NCI-H82 treated with DMSO at 0.1 percent for 48 hours (cell line): Measurements from ENCODE around the gene YWHAB.

Experiments used
- DNase-seq: peaks from one replicate; lab custom pipeline; 2025; ENCODE audit not compliant: unreplicated experiment; lab: John Stamatoyannopoulos, UW

Gene YWHAB

DNA sequence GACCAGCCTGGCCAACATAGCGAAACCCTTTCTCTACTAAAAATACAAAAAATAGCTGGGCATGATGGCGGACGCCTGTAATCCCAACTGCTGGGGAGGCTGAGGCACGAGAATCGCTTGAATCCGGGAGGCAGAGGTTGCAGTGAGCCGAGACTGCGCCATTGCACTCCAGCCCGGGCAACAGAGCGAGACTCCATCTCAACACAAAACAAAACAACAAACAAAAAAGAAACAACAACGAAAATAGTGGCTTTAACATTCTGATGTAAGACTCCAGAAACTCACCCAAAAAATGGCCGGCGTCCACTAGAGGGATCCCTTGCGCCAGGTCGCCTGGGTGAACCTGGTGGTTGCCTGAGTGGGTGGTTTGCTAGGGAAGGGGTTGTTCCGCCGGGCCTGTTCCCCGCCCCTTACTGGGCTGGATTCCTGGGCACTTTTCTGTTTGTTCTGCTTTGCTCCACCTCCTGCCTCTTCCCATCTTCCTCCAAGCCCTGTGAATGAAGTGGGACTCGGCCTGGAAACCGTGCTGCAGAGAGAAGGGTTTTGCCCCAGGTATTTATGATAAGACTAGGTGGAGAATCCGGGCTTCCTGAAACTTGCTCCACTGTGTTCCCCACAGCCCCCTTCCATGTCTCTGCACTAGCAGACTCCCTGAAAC is 25.9 kb downstream of the YWHAB start:
- DNase-seq, result no peak

DNA sequence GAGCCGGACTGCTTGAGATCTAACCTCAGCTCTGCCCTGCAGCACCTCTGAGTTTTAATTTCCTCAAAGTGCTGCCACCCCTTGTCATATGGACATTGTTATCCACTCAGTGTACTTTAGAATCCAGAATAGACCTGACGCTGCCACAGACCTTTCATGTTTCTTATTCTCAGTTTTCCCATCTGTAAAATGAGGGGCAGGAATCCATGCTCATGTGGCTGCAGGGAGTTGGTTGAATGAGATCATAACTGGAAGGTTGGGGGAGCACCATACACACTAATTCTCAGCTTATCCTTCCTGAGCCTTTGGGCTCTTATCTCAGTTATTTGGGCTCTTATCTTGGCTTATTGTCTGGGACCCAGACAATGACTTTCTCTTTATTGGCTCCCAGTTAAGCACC is 26.7 kb downstream of the YWHAB start:
- no peak for DNase-seq

DNA sequence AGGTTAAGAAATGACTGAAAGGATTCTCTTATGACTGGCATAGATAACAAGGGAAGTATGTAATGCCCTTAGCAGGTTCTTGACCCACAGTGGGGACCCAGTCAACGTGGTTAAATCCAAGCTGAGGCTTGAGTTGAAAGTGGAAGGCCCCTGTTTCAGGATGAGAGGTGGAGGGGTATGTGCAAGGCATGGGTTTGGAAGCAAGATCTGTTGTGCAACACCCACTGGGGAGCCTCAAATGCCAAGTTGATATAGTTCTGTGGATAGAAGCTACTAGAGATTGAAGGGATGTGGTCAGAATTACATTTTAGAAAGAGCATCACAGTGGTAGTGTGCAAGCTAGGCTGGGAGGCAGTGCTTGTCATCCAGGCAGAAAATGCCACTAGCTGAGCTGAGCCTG is 29.4 kb downstream of the YWHAB start:
- DNase-seq, result no peak

DNA sequence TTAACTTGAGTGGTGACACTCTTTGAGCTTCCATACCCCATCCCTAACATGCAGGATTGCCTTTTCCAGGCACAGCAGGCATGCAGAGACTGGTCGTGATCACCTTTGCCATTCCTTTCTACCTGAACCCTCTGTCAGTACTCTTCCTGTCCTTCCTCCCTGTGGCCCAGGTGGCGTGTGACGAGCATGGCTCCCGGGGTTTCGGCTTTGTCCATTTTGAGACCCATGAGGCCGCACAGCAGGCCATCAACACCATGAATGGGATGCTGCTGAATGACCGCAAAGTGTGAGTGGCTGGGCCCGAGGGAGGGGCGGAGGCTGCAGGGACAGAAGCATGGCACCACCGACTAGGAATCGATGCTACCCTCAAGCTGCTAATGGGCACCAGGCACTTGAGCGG is 31.1 kb downstream of the YWHAB start:
- no peak for DNase-seq

DNA sequence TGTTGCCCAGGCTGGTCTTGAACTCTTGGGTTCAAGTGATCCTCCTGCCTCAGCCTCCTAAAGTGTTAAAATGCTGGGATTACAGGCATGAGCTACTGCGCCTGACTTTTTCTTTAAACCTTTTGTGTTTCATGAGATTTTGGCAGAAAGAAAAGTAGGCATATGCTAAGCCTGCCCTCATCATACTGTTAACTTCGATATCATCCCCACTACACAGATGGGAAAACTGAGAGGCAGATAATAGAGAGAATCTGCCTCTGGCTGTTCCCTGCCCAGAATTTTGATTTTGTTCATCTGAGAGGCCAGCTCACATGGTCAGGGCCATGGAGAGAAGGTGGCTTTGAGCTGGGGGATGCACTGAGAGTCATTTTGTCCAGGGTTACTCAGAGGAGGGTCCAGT is 31.9 kb downstream of the YWHAB start:
- no peak for DNase-seq

DNA sequence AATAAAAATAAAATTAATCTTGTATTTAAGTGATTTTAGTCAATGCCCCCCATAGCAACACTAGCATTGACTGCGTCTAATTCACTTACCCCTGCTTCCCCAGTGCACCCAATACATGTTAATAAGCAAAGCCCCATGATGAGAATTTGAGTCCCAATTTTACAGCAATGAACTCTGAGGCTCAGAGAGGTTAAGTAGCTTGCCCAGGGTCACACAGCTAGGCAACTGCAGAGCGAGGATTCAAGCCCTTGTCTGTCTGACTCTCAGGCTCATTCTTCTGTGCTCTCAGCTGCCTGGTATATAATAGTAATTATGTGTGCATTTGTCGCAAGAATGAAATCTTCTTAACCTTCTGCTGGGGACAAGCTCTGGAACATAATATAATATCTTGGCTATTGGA is 32.8 kb downstream of the YWHAB start:
- no peak for DNase-seq

DNA sequence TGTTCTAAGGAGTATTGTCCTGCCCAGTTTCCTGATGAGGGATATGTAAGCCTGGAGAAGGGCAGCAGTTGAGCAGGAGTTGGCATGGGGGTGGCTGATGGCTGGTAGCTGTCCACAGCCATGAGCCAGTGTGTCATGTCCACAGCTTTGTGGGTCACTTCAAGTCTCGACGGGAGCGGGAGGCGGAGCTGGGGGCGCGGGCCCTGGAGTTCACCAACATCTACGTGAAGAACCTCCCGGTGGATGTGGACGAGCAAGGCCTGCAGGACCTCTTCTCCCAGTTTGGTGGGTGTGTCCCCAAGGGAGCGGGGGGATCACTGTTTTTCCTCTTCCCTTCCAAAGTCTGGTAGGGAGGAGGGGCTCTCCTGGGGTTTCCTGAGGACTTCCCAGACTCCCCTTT is 33.3 kb downstream of the YWHAB start:
- DNase-seq, result no peak

DNA sequence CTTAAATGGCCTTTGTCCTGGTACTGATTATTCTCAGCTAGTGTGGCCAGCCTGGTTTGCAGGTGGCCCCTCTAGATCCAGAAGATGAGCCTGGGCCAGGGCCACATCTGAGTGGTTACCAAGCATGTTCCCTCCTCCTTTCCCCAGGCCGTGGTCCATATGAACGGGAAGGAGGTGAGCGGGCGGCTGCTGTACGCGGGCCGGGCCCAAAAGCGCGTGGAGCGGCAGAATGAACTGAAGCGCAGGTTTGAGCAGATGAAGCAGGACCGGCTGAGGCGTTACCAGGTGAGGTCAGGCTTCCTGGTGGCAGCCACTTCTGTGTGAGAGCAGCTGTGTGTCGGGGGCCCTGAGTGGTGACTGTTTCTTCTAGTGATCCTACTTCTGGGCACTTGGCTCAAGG is 35.9 kb downstream of the YWHAB start:
- no peak for DNase-seq

DNA sequence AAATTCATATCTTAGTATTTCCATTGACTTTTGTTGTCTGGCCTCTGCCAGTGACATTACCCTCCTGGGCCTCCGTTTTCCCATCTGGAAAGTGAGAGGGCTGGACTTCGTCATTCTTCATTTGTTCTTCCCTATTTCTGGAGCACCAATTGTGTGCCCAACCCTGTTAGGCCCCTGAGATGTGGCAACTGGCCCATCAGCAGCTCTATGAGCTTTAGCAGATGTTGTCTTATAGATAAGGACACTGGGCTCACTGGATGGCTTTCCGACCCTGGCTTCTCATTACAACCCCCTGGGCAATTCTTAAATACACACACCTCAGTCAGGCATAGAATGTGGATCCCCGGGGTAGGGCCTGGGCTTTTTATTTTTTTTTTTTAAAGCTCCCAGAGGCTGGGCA is 39.0 kb downstream of the YWHAB start:
- DNase-seq, result no peak

DNA sequence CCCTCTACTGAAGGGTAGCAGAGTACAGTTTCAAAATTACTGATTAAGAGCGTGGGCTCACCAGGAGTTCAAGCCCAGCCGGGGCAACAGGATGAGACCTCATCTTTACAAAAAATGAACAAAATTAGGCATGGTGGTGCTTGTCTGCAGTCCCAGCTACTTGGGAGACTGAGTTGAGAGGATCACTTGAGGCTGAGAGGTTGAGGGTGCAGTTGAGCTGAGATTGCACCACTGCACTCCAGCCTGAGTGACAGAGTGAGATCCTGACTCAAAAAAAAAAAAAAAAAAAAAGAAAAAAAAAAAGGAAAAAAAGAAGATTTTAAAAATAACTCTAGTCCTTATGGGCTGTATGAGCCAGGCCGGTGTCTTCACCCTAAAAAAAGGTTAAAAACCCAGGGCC is 43.1 kb downstream of the YWHAB start:
- no peak for DNase-seq

DNA sequence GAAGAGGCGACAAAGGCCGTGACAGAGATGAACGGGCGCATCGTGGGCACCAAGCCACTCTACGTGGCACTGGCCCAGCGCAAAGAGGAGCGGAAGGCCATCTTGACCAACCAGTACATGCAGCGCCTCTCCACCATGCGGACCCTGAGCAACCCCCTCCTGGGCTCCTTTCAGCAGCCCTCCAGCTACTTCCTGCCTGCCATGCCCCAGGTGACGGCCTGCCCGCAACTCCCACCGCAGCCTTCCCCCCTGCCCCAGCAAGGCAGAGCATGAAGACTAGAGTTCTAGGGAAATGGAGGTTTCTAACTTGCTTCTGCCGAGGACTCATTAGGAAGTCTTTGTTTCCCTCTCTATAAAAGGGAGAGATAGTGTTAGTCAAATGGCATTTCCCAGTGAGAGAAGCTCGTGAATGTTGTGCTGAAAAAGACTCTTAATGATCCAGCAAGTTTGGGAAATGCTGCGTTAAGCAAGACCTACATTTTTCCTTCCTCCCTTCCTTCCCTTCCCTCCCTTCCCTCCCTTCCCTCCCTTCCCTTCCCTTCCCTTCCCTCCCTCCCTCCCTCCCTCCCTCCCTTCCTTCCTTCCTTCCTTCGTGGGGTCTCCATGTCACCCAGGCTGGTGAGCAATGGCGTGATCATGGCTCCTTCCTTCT is 45.1 kb downstream of the YWHAB start:
- DNase-seq, result no peak

DNA sequence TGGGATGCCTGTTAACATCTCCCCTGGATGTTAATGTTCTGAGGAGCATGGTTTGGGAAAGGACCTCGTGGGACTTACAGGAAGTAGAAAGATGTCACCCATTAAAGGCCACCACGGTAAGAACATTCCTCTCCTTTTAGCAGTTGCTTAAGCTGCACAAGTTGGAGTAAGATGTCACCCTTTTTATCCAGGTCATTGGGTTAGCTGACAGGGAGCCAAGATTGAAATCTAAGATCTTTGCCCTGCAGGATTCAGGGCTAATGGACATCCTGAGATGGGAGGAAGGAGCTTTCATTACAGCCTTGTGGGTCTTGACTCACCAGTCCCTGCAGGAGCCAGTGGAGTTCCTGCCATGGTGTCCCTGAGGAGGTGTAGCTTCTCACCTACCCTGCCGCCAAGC is 46.4 kb downstream of the YWHAB start:
- no peak for DNase-seq

DNA sequence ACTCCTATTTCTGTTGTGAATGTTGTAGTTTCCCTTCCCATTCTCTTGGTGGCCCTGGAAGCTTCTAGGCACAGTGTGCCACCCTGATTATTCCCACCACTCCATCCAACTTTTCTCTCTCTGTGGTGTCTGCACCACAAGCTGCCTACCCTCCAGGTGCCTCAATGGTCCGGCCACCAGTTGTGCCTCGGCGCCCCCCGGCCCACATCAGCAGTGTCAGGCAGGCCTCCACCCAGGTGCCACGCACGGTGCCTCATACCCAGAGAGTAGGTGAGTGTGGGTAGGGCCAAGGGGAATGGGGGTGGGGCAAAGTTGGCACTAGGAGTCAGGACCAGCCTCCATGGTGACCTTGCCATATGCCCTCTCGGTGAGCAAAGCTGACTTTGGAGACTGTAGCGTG is 47.4 kb downstream of the YWHAB start:
- no peak for DNase-seq

DNA sequence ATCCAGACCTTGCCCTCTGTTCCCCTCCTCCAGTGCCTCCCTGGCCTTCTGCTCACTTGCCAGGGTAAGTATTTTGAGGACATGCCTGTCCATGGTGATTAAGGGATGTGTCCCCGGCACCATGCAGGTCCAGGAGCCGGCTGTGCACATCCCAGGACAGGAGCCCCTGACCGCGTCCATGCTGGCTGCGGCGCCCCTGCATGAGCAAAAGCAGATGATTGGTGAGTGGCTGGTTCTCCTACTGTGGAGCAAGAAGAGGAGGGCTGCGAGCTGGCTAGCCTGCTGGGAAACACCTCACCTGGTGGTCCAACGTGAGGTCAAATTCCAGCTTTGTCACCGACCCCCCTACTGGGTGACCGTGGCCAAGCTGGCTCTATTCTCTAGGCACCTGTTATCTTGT is 51.0 kb downstream of the YWHAB start:
- DNase-seq, result no peak

DNA sequence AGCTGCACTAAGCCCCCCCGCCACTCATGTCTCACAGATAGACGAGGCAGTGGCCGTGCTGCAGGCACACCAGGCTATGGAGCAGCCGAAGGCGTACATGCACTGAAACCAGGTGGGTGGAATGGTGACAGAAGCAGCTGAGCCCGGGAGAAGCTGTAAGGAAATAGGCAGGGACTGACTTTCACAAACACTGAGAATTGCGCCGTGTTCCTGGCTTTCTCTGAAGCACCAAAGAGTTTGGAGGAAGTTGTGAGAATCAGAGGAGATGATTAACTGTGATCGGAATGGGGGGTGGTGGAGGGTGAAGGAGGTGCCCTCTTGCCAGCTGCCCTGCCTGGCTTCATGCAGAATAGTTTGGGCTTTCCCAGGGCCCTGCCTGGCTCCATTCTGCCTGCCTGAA is 53.1 kb downstream of the YWHAB start:
- no peak for DNase-seq

DNA sequence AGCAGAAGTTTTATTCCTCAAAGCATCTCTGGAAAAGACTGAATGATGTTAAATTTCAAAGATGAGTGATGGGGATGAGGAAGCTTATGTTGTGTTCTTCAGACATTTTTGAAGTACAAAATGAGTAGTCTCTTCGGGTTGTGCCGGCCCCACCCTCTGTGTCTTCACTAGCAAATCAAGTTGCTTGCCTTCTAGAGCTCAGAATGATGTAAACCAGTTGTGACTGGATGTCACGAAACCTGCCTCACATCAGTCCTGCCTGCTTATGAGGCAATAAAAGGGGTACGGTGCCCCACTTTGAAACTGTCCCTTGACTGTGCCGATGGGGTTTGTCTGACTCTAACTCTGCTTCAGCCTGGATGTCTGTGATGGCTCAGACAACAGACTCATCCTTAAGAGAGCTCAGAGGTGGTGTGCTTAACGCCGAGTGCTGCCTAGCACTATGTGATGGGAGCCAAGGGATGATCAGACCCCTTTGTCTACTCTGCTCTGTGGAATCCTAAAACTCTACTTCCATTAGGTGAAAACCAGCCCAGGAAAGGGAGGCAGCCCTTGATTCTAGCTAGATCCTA is 55.7 kb downstream of the YWHAB start:
- DNase-seq, result no peak

DNA sequence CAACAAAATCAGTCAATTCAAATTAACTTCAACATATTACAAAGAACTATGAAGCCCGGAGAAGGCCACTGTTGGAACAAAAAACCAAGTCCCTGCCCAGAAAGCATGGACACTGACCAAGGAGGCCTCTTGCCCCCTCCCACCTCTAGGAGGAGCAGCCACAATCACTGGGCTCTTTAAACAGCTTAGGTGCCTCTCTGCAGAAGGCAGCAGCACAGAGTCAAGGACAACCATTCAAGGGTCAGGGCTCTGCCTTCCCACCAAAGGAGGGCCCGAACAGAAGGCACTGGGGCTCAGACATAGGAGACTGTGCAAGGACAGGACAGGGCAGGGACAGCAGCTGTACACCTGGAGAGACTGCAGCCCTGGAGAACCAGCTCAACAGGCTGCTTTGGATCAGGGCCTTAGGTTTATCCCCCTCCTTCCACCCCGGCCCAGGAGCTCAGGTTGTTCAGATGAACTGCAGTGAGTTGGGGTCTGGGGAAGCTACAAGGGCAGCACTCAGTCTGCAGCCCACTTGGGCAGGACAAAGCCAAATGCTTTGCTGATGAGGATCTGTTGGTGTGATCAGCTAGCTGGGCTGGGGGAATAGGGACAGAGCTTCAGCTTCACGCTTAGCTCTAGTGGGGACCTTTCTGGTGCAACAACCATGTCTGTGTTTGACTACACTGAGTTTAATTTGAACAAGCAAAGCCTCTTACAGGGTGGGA is 56.9 kb downstream of the YWHAB start:
- no peak for DNase-seq

DNA sequence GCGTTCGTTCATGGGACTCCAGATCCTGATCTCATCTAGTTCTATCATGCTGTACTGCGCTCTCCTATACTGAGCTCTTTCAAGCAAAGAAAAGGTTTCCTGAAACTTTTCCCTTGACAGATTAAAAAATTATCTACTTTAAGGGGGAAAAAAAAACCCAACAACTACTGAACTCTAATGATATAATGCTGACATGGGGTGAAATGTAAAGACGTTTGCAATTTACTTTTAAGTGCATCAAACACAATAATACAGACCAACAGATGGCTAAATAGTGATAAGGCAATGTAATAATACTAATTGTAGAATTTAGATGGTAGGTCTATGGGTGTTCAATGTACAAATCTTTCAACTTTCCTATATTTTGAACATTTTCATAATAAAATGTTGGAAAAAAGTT is 58.3 kb downstream of the YWHAB start:
- DNase-seq, result no peak

DNA sequence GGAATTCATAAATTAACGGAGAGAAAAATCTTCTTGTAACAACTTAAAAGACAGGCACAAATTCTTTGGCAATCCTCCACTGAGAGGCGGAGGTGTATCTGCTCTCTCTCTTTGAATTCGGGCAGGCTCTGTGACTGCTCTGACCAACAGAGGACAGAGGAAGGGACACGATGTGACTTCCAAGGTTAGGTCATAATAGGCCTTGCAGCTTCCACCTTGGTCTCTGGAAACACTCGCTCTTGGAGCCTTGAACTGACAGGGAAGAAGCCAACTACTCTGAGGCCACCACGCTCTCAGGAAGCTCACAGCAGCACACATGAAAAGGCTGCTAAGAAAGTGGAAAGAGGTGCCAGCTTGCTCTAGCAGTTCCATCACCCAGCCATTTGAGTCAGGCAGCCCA is 59.8 kb downstream of the YWHAB start:
- no peak for DNase-seq

DNA sequence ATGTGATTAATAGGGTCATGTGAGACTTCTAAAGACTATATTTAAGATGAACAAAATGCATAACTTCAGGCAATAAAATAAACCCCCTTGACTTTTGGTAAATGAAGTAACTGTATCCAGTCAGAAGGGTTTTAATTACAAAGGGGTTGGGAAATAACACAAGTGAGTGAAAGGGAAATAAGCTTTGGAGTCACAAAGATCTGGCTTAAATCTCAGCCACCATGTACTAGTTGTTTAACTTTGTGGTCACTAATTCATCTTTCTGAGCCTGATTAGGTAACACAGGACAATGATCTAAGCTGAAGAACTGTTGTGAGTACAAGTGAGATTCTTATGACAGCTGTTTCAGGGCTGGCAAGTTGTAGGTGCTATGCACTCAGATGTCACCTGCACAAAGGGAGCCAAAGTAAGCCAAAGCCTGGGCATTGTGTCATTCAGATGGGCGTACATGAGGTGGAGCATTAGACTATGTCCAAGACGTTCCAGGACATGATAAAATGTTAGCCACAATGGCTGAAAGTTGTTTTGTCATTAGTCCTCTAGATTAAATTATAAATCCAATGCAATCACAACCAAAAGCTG is 60.9 kb downstream of the YWHAB start:
- no peak for DNase-seq

DNA sequence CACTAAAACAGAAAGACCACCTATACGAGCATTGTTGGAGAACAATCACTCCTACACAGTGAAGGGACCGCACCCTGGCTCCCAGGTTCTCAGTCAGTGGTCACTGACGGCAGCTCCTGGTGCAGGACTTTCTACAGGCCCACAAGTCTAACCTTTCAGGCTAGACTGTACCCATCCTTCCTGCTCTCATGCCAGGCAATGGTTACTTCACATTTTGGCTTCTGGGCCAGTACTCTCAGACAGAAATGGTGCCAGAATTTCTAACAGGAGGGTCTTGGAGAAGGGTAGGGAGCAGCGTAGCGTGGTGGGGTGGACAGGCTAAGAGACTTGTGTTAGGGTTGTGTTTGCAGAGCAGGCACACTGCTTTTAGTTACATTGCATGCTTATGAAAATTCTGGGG is 62.6 kb downstream of the YWHAB start:
- DNase-seq, result no peak

DNA sequence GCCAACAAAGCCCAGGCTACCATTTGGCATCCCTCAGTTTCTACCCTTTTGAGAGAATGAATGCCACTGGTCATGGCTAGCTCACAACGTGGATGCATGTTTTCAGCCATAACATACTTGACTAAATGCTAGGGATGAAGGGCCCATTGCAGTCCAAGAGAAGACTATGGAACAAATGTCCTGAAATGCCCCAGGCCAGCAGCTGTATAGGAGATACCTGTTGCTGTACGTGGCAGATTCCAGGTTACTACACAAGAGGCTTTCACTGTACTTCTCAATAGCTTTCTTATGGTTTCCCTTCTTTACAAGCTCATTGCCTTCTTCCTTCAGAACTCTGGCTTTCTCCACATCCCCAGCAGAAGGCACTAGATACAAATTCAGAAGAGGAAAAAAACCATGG is 63.0 kb downstream of the YWHAB start:
- DNase-seq, result no peak
